Neural crest cell (in vitro differentiated cells): ENCODE measurements around the gene ERC2. TPM values are rescaled to one million over a fixed set of nuclear protein-coding genes. Genes with fewer than 3 reads are reported as not detected.

Experiments
- DNase-seq: peaks from one replicate; pipeline ENCODE4 v3.0.0; 2021; ENCODE audit warnings: low read depth, mixed read lengths, low spot score
- H3K27ac Mint-ChIP-seq: one replicate; pipeline ENCODE4 v1.8.0; 2021; ENCODE audit warnings: mild to moderate bottlenecking, mixed read lengths; ENCODE audit not compliant: unreplicated experiment
- H3K27me3 Mint-ChIP-seq: 2 replicates; pipeline ENCODE4 v1.8.0; 2021; ENCODE audit warnings: low read depth, mild to moderate bottlenecking, mixed read lengths
- H3K36me3 Mint-ChIP-seq: 2 replicates; pipeline ENCODE4 v1.8.0; 2021; ENCODE audit warnings: low read depth, mild to moderate bottlenecking, mixed read lengths
- H3K4me1 Mint-ChIP-seq: 2 replicates; pipeline ENCODE4 v1.8.0; 2021; ENCODE audit warnings: mixed read lengths
- H3K4me3 Mint-ChIP-seq: one replicate; pipeline ENCODE4 v1.8.0; 2021; ENCODE audit warnings: mild to moderate bottlenecking, mixed read lengths
- H3K9me3 Mint-ChIP-seq: 2 replicates; pipeline ENCODE4 v1.8.0; 2021; ENCODE audit warnings: mixed read lengths
- CTCF ChIP-seq: fragments of 200-600 bp; sonication (generic); conservative IDR thresholded peaks from 2 replicates; pipeline ENCODE4 v1.5.0; 2021; ENCODE audit warnings: antibody characterized with exemption, mild to moderate bottlenecking
- total RNA-seq: library from RNA; stranded (reverse); gene quantifications from 2 replicates; pipeline ENCODE4 v1.2.1, GENCODE V29; 2021

The ERC2 gene
- total RNA-seq, 1 donor from 2014 or later: 13.5 TPM

- Mint-ChIP-seq H3K4me3 (no peak overlapping the region), H3K27ac (no peak overlapping the region), H3K9me3 (no peaks in the 10 kb centered on the region), H3K4me1 (peaks cover 14% of the 10 kb centered on the region), H3K36me3 (no peaks in the 10 kb centered on the region), H3K27me3 (no peaks in the 10 kb centered on the region)
- TF ChIP-seq CTCF: no peak
- DNase-seq: no peak
Measured at GRCh38 chr3:56363720-56364119, 104.5 kb downstream of the ERC2 start.

DNA sequence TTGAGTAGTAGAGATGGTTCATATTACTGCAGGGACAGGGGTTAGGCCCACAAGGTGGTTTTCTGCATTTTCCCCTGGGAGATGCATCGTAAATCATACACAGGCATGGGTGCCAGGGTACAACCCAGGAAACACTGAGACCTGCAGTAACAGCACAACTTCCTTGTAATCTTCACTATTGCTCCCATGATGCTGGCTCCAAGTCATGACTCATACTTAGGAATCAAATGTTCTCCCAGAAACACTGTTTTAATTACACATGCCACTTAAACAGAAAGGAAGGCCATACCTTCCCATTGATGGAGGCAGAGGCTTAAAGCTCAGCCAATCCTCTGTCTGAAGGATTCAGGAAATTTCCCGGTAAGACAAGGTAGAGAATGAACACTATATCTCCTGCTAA, 106.5 kb downstream of the ERC2 start:
- TF ChIP-seq CTCF: no peak
- Mint-ChIP-seq H3K27me3 (no peaks in the 10 kb centered on the region), H3K4me3 (no peak overlapping the region), H3K27ac (no peak overlapping the region), H3K9me3 (no peaks in the 10 kb centered on the region), H3K36me3 (no peaks in the 10 kb centered on the region), H3K4me1 (peaks cover 11% of the 10 kb centered on the region)
- no peak for DNase-seq

DNA sequence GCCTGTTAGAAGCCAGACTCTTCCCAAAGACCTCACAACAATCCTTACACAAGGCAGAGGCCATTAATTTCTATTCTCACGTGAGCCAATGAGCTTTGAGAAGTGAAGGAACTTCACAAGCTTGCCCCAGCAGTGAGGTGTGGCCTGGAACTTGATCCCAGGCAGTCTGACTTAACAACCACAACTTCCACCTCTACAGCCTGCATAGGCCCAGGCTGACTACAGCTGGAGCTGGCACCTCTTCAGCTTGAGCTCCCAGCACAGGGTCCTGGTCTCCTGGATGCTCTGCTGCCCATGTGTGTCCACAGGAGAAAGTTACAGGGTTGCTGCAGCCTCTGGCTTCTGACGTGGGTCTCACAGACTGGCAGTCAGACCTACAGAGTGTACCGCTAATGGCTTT, 111.0 kb downstream of the ERC2 start:
- H3K4me3 Mint-ChIP-seq: no peak overlapping the region
- no peak for TF ChIP-seq CTCF
- H3K27me3 Mint-ChIP-seq: no peaks in the 10 kb centered on the region
- H3K9me3 Mint-ChIP-seq: no peaks in the 10 kb centered on the region
- DNase-seq: no peak
- no peak overlapping the region for H3K27ac Mint-ChIP-seq
- H3K4me1 Mint-ChIP-seq: no peaks in the 10 kb centered on the region
- H3K36me3 Mint-ChIP-seq: no peaks in the 10 kb centered on the region

GRCh38 chr3:56356808-56357207, 111.5 kb downstream of the ERC2 start:
- DNase-seq: no peak
- Mint-ChIP-seq H3K36me3 (no peaks in the 10 kb centered on the region), H3K27ac (no peak overlapping the region), H3K27me3 (no peaks in the 10 kb centered on the region), H3K4me1 (no peaks in the 10 kb centered on the region), H3K4me3 (no peak overlapping the region), H3K9me3 (no peaks in the 10 kb centered on the region)
- TF ChIP-seq CTCF: no peak

DNA sequence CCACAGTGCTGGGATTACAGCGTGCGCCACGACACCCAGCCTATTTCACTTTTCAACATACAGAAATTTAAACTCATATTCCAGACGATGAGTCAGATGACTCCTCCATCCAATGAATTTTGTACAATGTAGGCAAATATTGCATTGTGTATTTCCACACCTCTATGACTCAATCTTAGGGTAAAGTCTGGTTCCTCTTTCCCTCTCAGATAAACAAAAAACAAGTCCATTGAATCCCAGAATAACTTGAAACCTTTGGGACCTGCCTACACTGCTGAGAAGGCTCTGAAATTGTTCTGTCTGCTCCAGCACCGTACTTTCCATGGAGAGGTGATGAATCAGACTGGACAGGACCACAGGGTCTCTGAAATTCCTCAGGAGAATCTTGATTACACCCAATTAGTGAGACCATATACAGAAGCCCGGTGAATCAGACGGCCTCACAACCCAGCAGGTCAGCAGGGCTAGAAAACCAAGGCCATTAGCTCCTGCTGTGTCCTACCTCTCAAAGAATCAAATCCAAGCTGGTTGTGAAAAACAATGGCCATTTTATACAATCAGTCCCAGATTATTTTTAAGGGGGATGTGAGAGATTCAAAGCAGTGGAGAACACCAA, 112.6 kb downstream of the ERC2 start:
- H3K27me3 Mint-ChIP-seq: no peaks in the 10 kb centered on the region
- peak overlapping the region; percentile 69 for H3K27ac Mint-ChIP-seq
- DNase-seq: no peak
- H3K36me3 Mint-ChIP-seq: no peaks in the 10 kb centered on the region
- no peak overlapping the region for H3K4me3 Mint-ChIP-seq
- H3K9me3 Mint-ChIP-seq: no peaks in the 10 kb centered on the region
- TF ChIP-seq CTCF: no peak
- no peaks in the 10 kb centered on the region for H3K4me1 Mint-ChIP-seq
